Measurements from ENCODE around the gene GPANK1.
"Not testable (repeated sequence)": the region's sequence is repeated elsewhere in the genome, so short reads cannot be mapped to it uniquely, and the experiment has no call there.

The GPANK1 gene

GRCh38 chr6:31664790-31665500, at the start of gene GPANK1:
Gene GPANK1, minus strand, starts transcription at chr6:31664997. Its CDS starts 519 bp downstream, at chr6:31664478.
- in situ Hi-C loops (cut with MboI; ENCODE audit: low sequenced_read_pairs), result loop anchor here (25.0 kb wide), 1 partner anchor 297 kb away; the partner anchor contains the start of genes DXO, NELFE and SKIC2

- in situ Hi-C loops (cut with MboI; ENCODE audit: low sequenced_read_pairs), result no loop called here
Observed at GRCh38 chr6:31713991-31714684, 49.3 kb upstream of the GPANK1 start.

DNA sequence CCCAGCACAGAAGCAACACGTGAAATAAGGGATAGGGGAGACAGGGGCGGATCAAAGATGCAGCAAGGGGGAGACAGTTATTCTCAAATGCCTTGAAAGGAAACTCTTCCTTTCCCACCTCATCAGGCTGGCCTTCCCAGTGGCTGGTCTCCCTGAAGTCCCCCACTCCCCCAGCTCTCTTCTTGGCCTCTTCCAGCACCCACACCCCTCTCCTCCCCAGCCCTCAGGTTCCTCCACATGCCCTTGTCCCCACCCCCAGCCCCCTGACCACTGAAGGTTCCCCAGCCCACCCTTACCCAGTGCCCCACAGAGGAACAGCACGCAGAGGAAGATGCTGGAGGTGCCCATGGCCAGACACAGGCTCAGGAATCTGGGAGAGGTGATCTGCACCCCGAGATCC, 48.7 kb upstream of the GPANK1 start:
- in situ Hi-C loops (cut with MboI; ENCODE audit: low sequenced_read_pairs), result no loop called here

GRCh38 chr6:31712296-31712695, 47.5 kb upstream of the GPANK1 start:
- in situ Hi-C loops (cut with MboI; ENCODE audit: low sequenced_read_pairs), result no loop called here

DNA sequence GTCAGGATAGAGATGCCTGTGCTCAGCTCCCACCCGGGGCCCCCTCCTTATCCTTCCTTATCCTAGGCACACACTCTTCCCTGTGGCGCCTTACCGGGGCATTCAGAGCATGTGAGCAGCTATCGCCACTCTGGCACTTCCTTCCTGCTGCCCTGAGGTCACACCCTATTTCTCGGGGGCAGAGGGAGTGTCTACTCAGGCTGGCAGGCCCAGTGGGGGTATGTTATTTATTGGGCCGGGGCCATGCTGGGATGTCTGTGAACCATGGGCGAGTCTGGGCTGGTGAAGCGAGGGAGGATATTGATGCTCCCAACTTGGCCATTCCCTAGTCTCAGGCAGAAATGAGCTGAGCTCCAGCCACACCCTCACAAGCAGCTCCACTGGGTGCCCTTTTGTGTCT, 46.4 kb upstream of the GPANK1 start:
- in situ Hi-C loops (cut with MboI; ENCODE audit: low sequenced_read_pairs), result no loop called here

DNA sequence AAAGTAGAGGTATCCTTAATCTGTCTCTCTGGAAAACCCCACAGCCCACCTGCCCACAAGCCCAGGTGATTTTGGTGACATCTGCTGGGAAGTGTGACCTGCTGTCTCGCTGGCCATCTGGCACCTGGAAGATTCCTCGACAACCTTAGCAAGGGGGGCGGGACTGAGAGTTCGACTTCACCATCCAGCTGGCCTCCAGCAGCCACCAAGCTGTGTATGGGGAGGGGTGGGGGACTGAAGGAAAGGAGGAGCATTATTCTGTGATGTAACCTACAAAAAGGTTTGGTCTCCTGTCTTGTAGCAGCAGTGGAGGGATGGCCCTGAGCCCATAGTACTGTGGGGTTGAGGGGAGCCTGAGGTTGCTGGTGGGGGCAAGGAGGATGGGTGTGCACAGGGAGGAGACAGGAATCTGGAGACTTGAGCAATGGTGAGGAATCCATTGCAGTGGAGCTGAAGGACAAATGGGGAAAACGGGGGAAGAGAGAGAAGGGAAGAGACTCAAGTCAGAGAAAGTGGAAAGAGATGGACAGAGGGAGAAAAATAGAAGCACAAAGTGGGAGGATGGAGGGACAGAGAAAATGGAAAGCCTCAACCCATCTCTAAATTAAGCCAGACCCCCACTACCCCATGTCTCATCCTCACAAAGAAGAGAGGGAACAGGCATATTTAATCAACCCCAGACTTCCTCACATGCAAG, 45.9 kb upstream of the GPANK1 start:
- in situ Hi-C loops (cut with MboI; ENCODE audit: low sequenced_read_pairs), result no loop called here

GRCh38 chr6:31709157-31709556, 44.4 kb upstream of the GPANK1 start:
- in situ Hi-C loops (cut with MboI; ENCODE audit: low sequenced_read_pairs), result not testable (repeated sequence)

GRCh38 chr6:31708224-31708623, 43.4 kb upstream of the GPANK1 start:
- in situ Hi-C loops (cut with MboI; ENCODE audit: low sequenced_read_pairs), result no loop called here

- in situ Hi-C loops (cut with MboI; ENCODE audit: low sequenced_read_pairs), result no loop called here
Observed at GRCh38 chr6:31707701-31708100, 42.9 kb upstream of the GPANK1 start.

DNA sequence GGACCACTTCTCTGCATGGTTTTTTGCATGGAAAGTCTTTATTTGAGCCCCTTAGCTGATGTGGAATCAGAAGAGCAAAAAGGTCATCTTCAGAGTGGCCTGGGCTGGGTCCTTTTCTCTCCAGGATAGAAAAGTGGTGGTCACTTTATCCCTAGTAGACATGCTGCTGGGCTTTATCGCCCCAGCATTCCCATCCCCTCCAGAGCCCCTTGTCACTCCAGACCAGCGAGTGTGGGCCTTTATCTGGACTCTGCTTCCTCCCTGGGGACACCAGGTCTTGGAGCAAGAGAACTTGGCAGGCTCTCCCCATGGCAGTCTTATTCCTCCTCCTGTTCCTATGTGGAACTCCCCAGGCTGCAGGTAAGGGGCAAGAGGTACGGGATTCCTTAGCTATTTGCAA, 41.8 kb upstream of the GPANK1 start, which contains the start of gene LY6G6F:
TSS of gene LY6G6F (plus strand) at position 268 of the 400 bp plus-strand sequence. CDS start at position 309, 41 bp downstream.
- in situ Hi-C loops (cut with MboI; ENCODE audit: low sequenced_read_pairs), result no loop called here

DNA sequence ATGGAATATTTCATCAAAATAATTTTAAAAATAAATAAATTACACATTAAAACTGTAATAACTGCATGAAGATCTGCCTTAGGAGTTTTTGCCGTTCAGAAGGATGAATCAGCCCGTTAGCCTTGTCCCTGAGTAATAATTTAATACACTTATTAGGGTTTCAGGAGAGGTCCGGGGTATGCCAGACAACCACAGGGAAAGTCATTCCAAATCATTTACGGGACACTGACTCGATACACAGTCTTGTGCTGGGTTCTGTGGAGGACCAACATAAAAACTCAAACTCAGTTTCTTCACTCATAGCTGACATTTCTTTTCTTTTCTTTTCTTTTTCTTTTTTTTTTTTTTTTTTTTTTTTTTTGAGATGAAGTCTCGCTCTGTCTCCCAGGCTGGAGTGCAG, 41.1 kb upstream of the GPANK1 start:
- in situ Hi-C loops (cut with MboI; ENCODE audit: low sequenced_read_pairs), result no loop called here

DNA sequence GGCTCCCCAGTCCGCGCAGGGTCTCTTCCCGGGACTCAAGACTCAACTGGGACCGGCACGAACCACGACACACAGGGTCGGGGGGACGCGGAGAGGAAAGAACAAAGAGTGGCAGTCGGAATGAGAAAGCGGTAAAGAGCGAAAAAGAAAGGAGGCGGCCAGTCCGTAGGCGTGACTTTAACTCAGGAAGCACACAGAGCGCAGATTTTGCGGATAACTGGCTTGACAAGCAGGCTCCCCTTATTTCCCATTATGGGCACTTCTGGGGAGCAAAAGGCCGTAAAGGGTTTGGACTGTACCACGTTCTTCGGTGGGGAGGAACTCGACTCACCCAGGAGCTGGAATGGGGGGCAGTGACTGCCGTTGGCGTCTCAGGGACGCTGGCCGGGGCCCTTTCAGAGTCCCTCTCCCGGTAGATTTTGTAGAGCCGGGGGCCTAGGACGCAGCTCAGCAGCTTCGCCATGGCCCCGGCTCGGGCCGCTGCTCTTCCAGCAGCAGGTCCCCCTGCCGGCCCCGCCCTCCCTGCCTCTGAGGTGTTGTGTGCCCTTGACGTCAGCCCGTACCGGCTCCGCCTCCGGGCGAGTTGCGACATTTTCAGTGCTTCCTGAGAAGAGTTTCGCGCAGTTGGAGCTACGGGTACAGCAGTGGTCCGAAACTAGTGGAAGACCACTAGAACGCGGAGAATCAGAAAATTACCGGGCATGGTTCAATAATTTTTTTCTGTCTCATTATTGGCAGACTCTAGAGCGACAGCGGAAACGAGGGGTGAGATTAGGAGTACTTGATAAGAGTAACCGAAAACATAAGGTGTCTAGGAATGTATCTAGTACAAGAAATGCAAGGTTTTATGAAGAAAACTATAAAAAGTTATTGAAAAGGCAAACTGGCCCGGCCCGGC, 38.3 kb upstream of the GPANK1 start, which contains the start of gene ABHD16A:
TSS of gene ABHD16A (minus strand) at position 506 of the 898 bp plus-strand sequence. CDS start at position 463, 43 bp downstream.
- in situ Hi-C loops (cut with MboI; ENCODE audit: low sequenced_read_pairs), result no loop called here

GRCh38 chr6:31702405-31702818, 37.6 kb upstream of the GPANK1 start:
- in situ Hi-C loops (cut with MboI; ENCODE audit: low sequenced_read_pairs), result no loop called here

DNA sequence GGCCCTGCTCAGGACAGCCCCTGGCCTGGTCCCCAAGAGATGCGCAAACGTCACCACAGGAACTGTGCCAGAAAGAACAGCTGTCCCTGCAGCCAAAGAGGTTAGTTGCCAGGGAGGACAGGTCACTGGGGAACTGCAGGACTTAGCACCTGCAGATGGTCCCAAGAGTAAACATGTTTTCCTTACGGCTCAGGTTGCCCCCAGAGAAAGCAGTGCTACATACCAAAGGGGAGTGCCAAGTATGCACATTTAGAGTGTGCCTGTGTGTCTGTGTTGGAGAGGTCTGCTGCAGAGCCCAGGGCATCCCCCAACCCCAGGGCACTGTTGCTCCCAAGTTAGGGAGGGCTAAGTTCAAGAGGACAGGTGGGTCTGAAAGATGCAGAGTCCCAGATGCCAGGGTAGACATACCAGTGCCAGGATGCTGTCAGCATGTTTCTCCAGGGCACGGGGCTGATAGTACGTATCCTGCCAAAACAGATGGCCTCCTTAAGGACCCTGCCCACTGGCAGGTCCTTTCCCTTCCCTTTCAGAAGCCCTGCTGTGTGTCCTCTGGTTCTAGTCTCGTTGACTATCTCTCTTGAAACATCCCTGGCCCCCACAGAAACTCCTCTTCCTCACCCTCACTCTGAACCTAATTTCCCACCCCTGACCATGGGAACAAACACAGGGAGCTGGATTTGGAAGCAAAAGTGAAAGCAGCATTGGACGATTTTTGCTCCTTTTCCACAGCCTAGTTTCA, 37.0 kb upstream of the GPANK1 start:
- in situ Hi-C loops (cut with MboI; ENCODE audit: low sequenced_read_pairs), result no loop called here

DNA sequence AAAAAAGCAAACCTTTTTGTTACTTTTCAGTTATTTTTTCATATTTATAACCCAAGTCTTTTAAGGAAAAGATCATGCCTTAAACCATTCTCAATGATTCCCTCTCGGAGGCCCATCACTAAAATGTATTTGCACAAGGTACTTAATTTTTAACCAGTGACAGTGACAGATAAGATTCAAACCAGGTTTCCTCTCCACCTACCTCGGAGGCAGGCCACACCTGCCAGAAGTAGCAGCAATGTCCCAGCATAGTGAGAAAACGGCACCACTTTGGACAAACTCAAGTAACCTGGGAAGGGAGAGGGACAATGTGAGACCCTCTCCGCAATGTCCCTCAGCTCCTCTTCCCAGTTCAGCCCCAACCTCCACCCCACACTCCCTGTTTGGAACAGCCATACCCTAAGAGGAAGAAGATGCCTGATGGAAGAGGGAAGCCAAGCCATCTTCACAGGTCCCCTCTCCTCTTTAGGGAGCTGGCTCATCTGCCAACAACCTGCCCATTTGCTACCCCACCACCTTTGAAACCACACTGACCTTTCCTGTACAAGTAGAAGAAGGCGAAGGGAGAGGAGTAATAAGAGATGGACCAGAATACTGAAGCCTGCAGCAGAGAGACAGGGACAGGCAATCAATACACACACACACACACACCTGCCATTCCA, 36.1 kb upstream of the GPANK1 start:
- in situ Hi-C loops (cut with MboI; ENCODE audit: low sequenced_read_pairs), result no loop called here

- in situ Hi-C loops (cut with MboI; ENCODE audit: low sequenced_read_pairs), result no loop called here
Observed at GRCh38 chr6:31697555-31697954, 32.8 kb upstream of the GPANK1 start.

DNA sequence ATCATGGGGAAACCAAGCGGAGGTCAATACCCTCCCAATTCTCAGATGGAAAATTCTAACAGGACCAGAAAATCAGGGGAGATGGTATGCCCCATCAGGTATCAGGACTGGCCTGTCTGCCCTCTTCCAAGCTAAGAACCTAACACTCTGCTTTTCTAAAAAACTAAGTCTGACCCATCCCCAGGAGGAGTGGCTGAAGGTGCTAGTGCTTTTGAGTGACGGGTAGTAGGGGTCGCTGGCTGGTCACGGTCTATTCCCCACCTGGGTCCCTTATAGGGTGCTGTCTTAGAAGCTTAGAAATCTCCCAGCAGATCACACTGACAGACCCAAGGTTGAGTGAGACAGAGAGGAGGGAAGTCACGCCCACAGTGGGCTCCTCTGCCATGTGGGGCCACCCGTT, 28.7 kb upstream of the GPANK1 start:
- in situ Hi-C loops (cut with MboI; ENCODE audit: low sequenced_read_pairs), result no loop called here

DNA sequence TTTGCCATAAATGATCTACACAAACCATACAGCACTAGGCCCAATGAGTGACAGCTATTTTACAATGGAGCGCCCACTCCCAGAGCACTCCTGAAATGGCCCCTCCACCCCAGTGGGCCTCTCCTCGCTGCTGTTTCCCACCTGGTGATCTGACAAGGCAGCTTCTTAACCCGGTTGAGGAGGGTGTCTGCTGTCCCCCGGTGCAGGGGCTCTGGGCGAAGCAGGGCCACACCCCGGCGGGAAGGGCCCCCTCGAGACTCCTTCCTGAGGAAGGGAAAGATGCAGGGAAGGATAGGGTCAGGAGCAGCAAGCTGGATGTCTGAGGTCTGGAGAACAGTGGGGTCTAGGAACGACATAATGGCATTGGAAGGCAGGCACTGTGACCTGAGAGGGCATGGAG, 28.1 kb upstream of the GPANK1 start:
- in situ Hi-C loops (cut with MboI; ENCODE audit: low sequenced_read_pairs), result no loop called here

- in situ Hi-C loops (cut with MboI; ENCODE audit: low sequenced_read_pairs), result no loop called here
Observed at GRCh38 chr6:31692353-31692752, 27.6 kb upstream of the GPANK1 start.

Measured in HL-60/S4 treated with phorbol 12-myristate 13-acetate at 8.2 ng/mL for 4 days and 3 days (cell line).